HepG2 (cell line): Measurements from ENCODE around the gene TAF1D. TPM values are rescaled to one million over a fixed set of nuclear protein-coding genes. Genes with fewer than 3 reads are reported as not detected.

Source experiments
- ATAC-seq: fragments of 200-7000 bp; cut with Tn5 transposase; 3 replicates; pipeline ENCODE4 v1.9.1; 2020; ENCODE audit warnings: mild to moderate bottlenecking, moderate library complexity
- BruUV-seq: library from RNA; stranded (reverse); fragments of 400-500 nt; replicated peaks from 2 replicates; lab custom pipeline; 2021; lab: Mats Ljungman, UMichigan
- CTCF ChIA-PET: fragments of 300-600 bp; formaldehyde crosslinking; extraction: SDS; loops from one replicate; lab custom pipeline; 2021; ENCODE audit warnings: low total read pairs, inconsistent platforms, low intra/inter-chr PET ratio; lab: Yijun Ruan, JAX
- POLR2A ChIA-PET: fragments of 350-600 bp; sonication (Branson Sonifier 250); formaldehyde crosslinking; loops from one replicate; lab custom pipeline; 2020; ENCODE audit warnings: antibody characterized with exemption, inconsistent platforms; lab: Yijun Ruan, JAX
- DNase-seq: peaks from one replicate; pipeline ENCODE4 v3.0.0-alpha.2; 2015; ENCODE audit warnings: low spot score
- FAIRE-seq: peaks from 3 replicates; lab custom pipeline; 2011; peaks lifted over from hg19 to GRCh38; lab: Jason Lieb, UNC
- H2AFZ ChIP-seq: one replicate; pipeline ENCODE4 v1.6.1; 2011; ENCODE audit warnings: low read length, inconsistent platforms
- H3K27ac ChIP-seq: fragments of 300-600 bp; 3 replicates; pipeline ENCODE4 v1.8.0; 2011; ENCODE audit warnings: mixed run types, mild to moderate bottlenecking, mixed read lengths, low read length, inconsistent platforms; ENCODE audit not compliant: insufficient read depth; ENCODE audit errors: extremely low read length
- H3K27me3 ChIP-seq, 2 experiments: fragments of 200-600 bp in 1 of 2; 2 replicates in 1 of 2; 3 replicates in 1 of 2; pipeline versions ENCODE4 v1.6.0 to v1.8.0; 2011; ENCODE audit warnings: low read length in 2 of 2, mild to moderate bottlenecking in 2 of 2, moderate library complexity in 2 of 2, inconsistent platforms in 1 of 2; ENCODE audit not compliant: insufficient read depth in 2 of 2, control insufficient read depth in 1 of 2
- H3K36me3 ChIP-seq, 2 experiments: fragments of 200-600 bp in 1 of 2; replicated peaks in 1 of 2; 2 replicates in 1 of 2; 3 replicates in 1 of 2; pipeline versions ENCODE4 v1.5.1 to v1.8.0; 2011; ENCODE audit warnings: low read length in 2 of 2, inconsistent platforms in 1 of 2; ENCODE audit not compliant: insufficient read depth in 2 of 2, control insufficient read depth in 1 of 2
- H3K4me1 ChIP-seq: 2 replicates; pipeline ENCODE4 v1.5.1; 2012; ENCODE audit warnings: low read length, inconsistent platforms; ENCODE audit not compliant: insufficient read depth
- H3K4me2 ChIP-seq: 2 replicates; pipeline ENCODE4 v1.6.0; 2011; ENCODE audit warnings: low read depth, low read length, inconsistent platforms
- H3K4me3 ChIP-seq, 3 experiments: fragments of 200-600 bp in 1 of 3; sonication (generic), shearing (Covaris generic) in 1 of 3; replicated peaks in 1 of 3; 2 replicates each; pipeline ENCODE4 v1.5.1; 2011 to 2016; ENCODE audit warnings: low read length in 3 of 3, inconsistent platforms in 2 of 3, low read depth in 2 of 3, mild to moderate bottlenecking in 2 of 3, control low read depth in 1 of 3, mixed read lengths in 1 of 3; ENCODE audit not compliant: insufficient read depth in 1 of 3
- H3K79me2 ChIP-seq: one replicate; pipeline ENCODE4 v1.6.1; 2011; ENCODE audit warnings: low read length, inconsistent platforms; ENCODE audit not compliant: insufficient read depth
- H3K9ac ChIP-seq: 2 replicates; pipeline ENCODE4 v1.6.0; 2011; ENCODE audit warnings: mild to moderate bottlenecking, low read depth, low read length, inconsistent platforms; ENCODE audit not compliant: insufficient read depth
- H3K9me3 ChIP-seq: 2 replicates; pipeline ENCODE4 v1.5.1; 2012; ENCODE audit warnings: mild to moderate bottlenecking, low read length
- H4K20me1 ChIP-seq: 2 replicates; pipeline ENCODE4 v1.6.0; 2011; ENCODE audit warnings: inconsistent platforms, mild to moderate bottlenecking, low read length, moderate library complexity; ENCODE audit not compliant: insufficient read depth
- EHMT2 ChIP-seq: fragments of 200-600 bp; sonication (generic); IDR thresholded peaks from 2 replicates; pipeline ENCODE4 v1.7.0; 2017; ENCODE audit warnings: antibody characterized with exemption, low read depth, low read length, borderline replicate concordance
- KDM4B ChIP-seq: sonication (generic); formaldehyde crosslinking; IDR thresholded peaks from 2 replicates; pipeline ENCODE4 v1.4.0; 2020; ENCODE audit warnings: missing genetic modification reagents
- MAFF ChIP-seq: IDR thresholded peaks from 2 replicates; pipeline ENCODE4 v1.6.1; 2011; ENCODE audit warnings: low read depth, low read length, improper control_type of control experiment
- RAD51 ChIP-seq: fragments of 450-650 bp; IDR thresholded peaks from 2 replicates; pipeline ENCODE4 v1.6.1; 2016; ENCODE audit warnings: borderline replicate concordance
- RELA ChIP-seq: sonication (generic); formaldehyde crosslinking; IDR thresholded peaks from 2 replicates; pipeline ENCODE4 v1.4.0; 2020; ENCODE audit warnings: missing genetic modification reagents
- RNF2 ChIP-seq: fragments of 450-650 bp; conservative IDR thresholded peaks from 2 replicates; pipeline ENCODE4 v1.6.1; 2016; ENCODE audit warnings: low read depth
- ZFP36L1 ChIP-seq: sonication (generic); formaldehyde crosslinking; IDR thresholded peaks from 2 replicates; pipeline ENCODE4 v1.8.0; 2022; ENCODE audit warnings: mild to moderate bottlenecking, missing genetic modification reagents, moderate library complexity
- ZNF766 ChIP-seq: sonication (generic); formaldehyde crosslinking; IDR thresholded peaks from 2 replicates; pipeline ENCODE4 v1.5.0; 2020; ENCODE audit warnings: missing genetic modification reagents, borderline replicate concordance
- WGBS: methylation state at CpG from one replicate; pipeline ENCODE4 v1.1.6; 2017; ENCODE audit warnings: low lambda C conversion rate; 5-methylcytosine and 5-hydroxymethylcytosine counted together
- in situ Hi-C: cut with HindIII; loops from 2 replicates; pipeline ENCODE4 v1.10.0; 2017; ENCODE audit warnings: low pct_unique_long_range_greater_than_20kb; ENCODE audit not compliant: extremely low pct_ligation_motif_present
- intact Hi-C: fragments of 100-400 bp; cut with micrococcal nuclease; formaldehyde crosslinking; loops from one replicate; pipeline ENCODE4 v1.10.0; 2022; ENCODE audit not compliant: unreplicated experiment
- polyA plus RNA-seq, 8 experiments: library from polyadenylated mRNA; depleted of rRNA in 3 of 8; stranded (reverse) in 7 of 8; unstranded in 1 of 8; fragments of >200 nt; fragmentation: Illumina TruSeq in 4 of 8; extraction: Trizol in 4 of 8; gene quantifications; 2 replicates each; pipeline versions ENCODE4 v1.2.1 to v1.2.3, GENCODE V29; 2011 to 2016; ENCODE audit warnings: low read depth in 4 of 8, missing spikeins in 1 of 8, mixed read lengths in 1 of 8; ENCODE audit not compliant: insufficient read depth in 1 of 8
- total RNA-seq, 5 experiments: library from RNA; depleted of rRNA; stranded (reverse); fragments of >200 nt; fragmentation: Illumina TruSeq; extraction: Trizol; gene quantifications; 2 replicates each; pipeline ENCODE4 v1.2.3, GENCODE V29; 2016; ENCODE audit warnings: low read depth in 1 of 5
- TF ChIP-seq, protein P1 (sequence below): sonication (generic); formaldehyde crosslinking; IDR thresholded peaks from 2 replicates; pipeline ENCODE4 v1.4.0; 2020; ENCODE audit warnings: missing genetic modification reagents, borderline replicate concordance
- TF ChIP-seq, protein P2 (sequence below): IDR thresholded peaks from 2 replicates; pipeline ENCODE4 v1.6.1; 2016; ENCODE audit warnings: low read depth, borderline replicate concordance

TAF1D gene
- total and polyA plus RNA-seq, 2 of the 13 experiments (the other 11 are each of a cell fraction or from before 2014, with no cell fraction given): 132 to 207 TPM

DNA sequence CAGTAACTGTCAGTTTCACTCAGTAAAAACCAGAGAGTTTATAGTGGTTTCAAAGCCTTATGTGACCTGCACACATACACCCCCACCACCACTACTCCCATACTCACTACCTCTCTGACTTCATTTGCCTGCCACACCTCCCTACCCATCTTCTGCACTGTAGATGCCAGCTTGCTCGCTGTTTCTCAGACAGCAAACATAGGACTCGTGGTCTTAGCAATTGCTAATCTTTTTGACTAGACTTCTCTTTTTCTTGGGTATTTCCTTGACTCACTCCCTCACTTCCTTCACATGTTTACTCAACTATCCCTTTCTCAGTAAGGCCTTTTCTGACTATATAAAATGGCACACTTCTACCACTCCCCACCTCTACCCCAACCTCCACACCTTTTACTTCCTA, 52.1 kb downstream of the TAF1D start (continued):
- TF ChIP-seq, protein P1, sequence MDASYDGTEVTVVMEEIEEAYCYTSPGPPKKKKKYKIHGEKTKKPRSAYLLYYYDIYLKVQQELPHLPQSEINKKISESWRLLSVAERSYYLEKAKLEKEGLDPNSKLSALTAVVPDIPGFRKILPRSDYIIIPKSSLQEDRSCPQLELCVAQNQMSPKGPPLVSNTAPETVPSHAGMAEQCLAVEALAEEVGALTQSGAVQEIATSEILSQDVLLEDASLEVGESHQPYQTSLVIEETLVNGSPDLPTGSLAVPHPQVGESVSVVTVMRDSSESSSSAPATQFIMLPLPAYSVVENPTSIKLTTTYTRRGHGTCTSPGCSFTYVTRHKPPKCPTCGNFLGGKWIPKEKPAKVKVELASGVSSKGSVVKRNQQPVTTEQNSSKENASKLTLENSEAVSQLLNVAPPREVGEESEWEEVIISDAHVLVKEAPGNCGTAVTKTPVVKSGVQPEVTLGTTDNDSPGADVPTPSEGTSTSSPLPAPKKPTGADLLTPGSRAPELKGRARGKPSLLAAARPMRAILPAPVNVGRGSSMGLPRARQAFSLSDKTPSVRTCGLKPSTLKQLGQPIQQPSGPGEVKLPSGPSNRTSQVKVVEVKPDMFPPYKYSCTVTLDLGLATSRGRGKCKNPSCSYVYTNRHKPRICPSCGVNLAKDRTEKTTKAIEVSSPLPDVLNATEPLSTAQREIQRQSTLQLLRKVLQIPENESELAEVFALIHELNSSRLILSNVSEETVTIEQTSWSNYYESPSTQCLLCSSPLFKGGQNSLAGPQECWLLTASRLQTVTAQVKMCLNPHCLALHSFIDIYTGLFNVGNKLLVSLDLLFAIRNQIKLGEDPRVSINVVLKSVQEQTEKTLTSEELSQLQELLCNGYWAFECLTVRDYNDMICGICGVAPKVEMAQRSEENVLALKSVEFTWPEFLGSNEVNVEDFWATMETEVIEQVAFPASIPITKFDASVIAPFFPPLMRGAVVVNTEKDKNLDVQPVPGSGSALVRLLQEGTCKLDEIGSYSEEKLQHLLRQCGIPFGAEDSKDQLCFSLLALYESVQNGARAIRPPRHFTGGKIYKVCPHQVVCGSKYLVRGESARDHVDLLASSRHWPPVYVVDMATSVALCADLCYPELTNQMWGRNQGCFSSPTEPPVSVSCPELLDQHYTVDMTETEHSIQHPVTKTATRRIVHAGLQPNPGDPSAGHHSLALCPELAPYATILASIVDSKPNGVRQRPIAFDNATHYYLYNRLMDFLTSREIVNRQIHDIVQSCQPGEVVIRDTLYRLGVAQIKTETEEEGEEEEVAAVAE (CRISPR knock-in tag): no peak
- no peak for TF ChIP-seq RAD51

DNA sequence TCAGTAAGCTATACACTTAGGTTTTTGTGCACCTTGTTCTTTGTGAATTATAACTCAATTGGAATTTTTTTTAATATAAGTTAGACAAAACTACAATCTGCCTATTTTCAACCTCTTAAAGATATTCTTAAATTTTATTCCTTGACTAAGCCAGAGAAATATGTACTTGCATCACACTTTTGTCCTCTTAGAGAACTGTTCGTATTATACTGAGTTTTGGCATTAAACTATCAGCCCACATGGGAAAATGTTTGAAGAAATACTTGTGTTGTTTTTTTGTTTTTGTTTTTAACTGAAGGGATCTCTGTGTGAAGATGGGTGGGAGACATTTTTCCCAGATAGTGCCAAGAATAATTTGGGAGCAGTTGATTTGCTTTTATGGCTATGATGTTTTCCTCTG, 54.5 kb downstream of the TAF1D start:
- Histone ChIP-seq H3K79me2 (no peaks in the 10 kb centered on the region), H3K27ac (no peak overlapping the region), H3K9me3 (no peaks in the 10 kb centered on the region), H3K9ac (no peak overlapping the region), H4K20me1 (no peaks in the 10 kb centered on the region), H3K4me3 (no peak overlapping the region), H3K27me3 (no peaks in the 10 kb centered on the region), H3K4me1 (no peaks in the 10 kb centered on the region), H3K36me3 (peaks cover 11 to 67% of the 10 kb centered on the region in 2 experiments; a peak in 4 of 5 replicates), H3K4me2 (no peak overlapping the region), H2AFZ (no peak overlapping the region)
- ChIA-PET POLR2A (no interaction called here), CTCF (no interaction called here)
- no TSS peak for BruUV-seq
- WGBS: 100% methylated on average over 1 of the region's 1 CpG
- DNase-seq (no peak), FAIRE-seq (no peak), ATAC-seq (no peak)
- no peak for TF ChIP-seq KDM4B (CRISPR knock-in tag)
- no peak for TF ChIP-seq ZNF766 (CRISPR knock-in tag)
- no peak for TF ChIP-seq MAFF
- no peak for TF ChIP-seq ZFP36L1 (CRISPR knock-in tag)
- TF ChIP-seq EHMT2: no peak
- no peak for TF ChIP-seq RNF2
- TF ChIP-seq, protein P2, sequence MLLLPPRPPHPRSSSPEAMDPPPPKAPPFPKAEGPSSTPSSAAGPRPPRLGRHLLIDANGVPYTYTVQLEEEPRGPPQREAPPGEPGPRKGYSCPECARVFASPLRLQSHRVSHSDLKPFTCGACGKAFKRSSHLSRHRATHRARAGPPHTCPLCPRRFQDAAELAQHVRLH (CRISPR knock-in tag): no peak
- TF ChIP-seq RELA (CRISPR knock-in tag): no peak
- in situ Hi-C loops (no loop called here), intact Hi-C loops (no loop called here)
